HG03520 (cell line): ENCODE measurements around the gene TSPAN14.

Source experiments
- ATAC-seq: cut with Tn5 transposase; IDR thresholded peaks from one replicate; pipeline ENCODE4 v1.9.1; 2021; ENCODE audit warnings: mild to moderate bottlenecking, moderate library complexity; ENCODE audit not compliant: unreplicated experiment

The TSPAN14 gene

DNA sequence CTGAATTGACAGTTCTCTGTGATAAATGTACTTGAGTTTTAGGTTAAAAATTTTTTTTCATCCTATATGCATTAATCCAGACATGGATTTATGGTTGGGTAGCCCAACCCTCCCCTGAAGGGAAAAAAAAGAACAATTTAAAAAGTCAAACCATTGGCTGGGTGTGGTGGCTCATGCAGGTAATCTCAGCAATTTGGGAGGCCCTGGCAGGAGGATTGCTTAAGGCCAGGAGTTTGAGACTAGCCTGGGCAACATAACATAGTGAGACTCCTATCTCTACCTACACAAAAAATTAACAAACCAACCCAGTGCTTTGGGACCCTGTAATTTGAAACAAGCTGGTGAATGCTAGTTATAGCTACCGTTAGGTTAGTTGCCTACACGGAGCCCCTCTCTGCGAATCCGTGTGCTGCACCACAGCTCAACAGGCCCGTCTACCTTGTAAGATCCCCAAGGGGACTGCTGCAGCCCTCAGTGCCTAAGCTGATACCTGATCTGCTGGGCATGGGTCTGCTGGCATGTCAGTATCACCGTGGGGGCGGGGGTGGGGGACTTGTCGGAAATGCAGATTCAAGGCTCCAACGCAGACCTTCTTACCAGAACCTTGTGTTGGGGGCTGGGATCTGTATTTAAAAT lies 32.8 kb downstream of the TSPAN14 start:
- no peak for ATAC-seq

DNA sequence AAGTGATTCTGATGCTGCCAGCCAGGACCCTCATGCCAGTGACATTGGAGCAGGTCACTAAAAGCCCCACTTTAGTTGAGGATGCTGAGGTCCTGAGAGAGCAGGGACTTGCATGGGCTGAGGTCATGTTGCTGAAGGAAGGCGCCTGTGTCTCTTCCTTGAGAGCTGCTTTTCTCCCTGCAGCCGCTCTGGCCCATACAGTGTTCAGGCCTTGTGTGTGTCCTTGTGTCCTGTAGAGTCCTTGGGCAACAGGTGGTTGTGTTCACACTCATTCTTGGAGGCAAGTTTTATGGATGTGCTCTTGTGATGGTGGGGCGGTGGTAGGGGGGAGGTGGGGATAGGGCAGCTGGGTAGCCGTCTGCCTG lies 33.3 kb downstream of the TSPAN14 start:
- no peak for ATAC-seq

DNA sequence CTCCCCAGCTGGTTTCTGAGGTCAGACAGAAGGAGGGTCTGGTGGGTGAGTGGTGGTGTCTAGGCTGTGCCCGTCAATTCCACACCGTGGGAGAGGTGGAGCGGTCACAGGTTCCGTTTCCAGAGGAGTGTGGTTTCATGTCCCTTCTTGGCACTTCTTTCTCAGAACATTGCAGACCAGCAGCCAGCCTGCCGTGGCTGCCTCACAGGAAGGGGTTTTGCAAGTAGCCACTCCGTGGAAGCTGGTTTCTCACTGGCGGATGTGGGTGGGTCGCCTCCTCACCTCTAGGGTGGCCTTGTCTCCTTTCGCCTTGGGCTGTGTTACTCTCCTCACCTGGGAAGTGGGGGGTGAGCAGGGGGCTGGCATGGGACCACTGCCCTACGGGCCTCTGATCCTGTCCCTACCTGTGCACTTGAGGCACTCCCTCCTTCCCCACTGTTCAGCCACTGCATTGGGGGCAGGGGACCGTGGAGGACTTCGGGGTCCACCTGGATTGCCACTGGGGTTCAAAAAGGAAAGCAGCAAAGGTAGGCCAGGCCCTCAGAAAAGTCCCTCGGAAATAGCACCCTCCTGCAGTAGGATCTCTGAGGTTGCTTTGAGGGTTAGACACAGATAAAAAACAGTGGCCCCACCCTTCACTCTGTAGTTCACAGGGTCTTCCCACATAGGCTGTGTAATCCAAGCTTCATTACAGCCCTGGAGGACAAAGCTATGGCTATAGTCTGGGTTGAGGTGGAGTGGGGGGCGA lies 33.9 kb downstream of the TSPAN14 start:
- no peak for ATAC-seq

DNA sequence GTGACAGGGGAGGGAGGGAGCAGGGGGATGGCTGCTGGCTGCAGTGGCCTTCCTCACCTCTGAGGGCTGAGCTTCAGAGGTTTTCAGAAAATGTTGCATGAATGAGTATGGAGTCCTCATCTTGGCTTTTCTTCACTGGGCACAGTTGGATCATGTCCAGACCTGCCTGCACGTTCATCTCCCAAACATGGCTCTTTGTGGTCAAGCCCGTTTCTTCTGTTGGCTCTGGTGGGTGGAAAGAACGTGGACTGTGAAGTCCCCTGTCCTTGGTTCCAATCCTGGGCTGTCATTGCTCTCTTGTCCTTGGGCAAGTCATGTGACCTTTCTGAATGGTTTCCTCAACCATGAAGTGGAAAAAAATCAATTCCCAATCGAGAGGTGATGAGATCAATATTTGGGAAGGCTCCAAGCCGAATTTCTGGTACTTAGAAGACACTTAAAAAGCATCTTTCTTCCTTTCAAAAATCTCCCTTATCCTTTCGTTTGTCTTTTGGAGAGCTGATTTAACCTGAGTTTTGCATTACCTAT lies 34.5 kb downstream of the TSPAN14 start:
- ATAC-seq, result no peak

DNA sequence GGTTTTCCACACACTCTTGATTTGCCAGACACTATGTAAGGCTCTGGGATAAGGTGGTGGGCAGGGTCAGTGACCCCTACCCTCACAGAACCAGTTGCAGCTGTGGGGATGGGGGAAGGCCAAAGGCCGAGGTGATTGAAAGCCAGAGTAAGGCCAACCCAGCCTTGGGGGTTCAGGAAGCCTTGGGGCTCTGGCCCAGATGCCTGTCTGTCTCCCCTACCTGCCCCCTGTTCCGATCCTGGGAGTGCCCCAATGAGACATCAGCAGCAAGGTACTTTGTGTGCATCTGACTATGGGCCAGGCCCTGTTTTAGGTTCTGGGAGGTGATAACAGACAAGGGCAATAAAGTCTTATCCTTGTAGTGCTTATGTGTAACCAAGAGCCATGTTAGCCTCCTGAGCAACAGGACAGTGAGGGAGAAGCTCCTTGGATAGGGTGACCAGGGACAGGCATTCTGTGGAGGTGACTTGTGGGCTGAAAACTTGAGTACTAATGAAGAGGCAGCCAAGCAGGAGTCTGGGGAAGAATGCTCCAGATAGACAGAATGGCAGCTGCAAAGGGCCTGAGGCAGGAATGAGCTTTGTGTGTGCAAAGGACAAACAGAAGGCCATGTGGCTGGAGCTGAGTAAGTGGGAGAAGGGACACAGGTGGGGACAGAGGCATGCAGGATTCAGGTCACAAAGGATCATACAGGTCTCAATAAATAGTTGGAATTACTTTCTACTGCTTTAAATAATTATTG lies 35.4 kb downstream of the TSPAN14 start:
- no peak for ATAC-seq

DNA sequence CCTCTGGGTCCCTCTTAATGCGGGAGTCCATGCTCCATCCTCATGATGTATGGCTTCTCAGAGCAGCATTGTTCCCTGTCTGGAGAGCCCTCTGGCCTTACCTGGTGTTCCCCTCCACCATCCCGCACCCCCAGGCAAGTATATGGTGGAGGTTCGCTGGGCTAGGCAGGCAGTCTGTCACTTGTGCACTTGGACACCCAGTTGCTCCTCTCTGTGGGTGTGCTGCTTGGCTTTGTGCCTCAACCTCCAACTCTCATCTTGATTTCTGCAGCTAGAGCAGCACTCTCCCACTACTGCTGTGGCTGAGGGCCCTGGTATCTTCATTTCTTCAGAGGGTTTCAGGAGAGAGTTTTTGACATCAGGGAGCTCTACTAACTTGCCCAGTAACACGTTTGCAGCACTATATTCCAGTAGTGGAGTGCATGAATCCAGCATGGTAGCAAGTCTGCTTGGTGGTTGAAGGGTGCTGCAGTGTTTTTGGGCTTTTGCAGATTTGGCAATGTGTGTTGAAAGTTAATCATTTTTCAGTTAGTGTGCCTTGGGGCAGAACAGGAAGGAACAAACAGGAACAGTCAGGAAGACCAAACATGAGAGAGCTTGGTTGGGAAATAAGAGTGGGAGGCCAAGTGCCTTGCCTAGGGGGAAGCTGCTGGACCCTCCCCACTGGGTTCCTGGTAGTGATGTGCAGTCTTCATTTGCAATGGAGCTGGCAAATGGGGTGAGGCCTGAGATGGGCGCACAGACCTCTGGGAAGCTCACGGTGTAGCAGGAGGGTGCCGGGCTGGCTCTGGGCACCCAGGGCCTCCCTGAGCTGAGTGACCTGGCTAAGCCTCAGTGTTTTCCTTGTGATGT lies 37.4 kb downstream of the TSPAN14 start:
- no peak for ATAC-seq

DNA sequence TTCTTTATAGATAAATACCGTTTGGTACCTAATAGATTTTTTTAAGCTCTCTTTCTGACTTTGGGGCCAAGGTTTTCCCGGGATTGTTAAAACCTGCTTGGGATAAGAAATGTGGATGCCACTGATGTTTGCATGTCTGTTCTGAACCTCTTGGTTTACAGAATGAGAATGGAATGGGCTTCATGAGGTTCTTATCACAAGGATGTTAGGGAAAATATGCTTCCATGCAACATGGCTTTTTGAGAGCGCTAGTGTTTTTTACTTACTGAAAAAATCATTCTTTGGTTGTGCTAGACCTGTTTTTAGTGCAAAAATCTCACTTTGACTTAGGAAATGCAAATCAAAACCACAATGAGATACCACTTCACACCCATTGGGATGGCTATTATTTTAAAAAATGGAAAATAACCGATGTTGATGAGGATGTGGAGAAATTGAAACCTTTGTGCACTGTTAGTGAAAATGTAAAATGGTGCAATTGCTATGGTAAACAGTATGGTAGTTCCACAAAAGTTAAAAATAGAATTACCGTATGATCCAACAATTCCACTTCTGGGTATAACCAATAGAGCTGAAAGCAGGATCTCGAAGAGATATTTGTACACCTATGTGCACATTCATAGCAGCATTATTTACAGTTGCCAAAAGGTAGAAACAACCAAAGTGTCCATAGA lies 38.9 kb downstream of the TSPAN14 start:
- ATAC-seq, result peak; percentile 34

DNA sequence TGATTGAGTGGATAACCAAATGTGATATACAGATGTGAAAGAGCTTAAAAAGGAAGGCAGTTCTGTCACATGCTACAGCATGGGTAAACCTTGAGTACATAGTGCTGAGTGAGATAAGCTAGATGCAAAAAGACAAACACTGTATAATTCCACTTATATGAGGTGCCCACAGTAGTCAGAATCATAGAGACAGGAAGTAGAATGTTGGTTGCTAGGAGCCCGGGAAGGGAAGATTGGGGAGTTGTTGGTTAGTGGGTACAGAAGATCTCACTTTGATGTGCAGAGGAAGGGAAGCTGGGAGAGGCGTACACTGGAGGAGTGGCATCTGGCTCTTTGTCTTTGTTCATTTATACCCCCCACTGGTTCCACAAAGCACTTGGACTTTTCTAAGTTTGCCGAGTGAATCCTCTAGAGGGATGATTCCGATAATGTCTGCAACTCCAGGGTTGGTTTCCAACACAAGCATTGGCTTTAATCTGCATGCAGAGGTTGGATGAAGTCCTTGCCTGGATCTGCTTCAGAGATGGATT lies 39.5 kb downstream of the TSPAN14 start:
- peak; percentile 52 for ATAC-seq

DNA sequence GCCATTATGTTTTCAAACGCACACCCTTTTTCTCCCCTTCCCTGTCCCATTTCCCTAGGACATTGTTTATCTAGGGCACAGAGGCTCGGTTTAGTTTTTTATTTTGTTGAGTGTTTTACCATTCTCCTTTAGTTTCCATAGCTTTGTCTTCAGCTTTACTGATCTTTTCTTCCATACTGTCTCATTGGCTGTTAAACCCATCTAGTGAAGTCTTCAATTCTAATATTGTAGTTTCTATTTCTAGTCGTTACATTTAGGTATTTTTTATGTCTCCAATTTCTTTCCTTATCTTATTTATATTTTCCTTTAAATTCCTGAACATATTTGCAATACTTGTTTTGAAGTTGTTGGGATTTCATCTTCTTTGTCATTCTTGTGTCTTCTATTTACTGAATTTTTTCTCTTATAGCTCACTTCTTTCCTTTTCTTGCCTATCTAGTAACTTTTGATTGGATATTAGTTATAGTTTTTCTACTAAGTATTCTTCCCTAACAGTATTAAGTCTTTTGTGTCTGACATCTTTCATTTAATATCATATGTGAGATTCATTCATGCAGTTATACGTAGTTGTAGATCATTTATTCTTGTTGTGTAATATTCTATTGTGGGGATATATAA lies 42.6 kb downstream of the TSPAN14 start:
- ATAC-seq, result no peak

DNA sequence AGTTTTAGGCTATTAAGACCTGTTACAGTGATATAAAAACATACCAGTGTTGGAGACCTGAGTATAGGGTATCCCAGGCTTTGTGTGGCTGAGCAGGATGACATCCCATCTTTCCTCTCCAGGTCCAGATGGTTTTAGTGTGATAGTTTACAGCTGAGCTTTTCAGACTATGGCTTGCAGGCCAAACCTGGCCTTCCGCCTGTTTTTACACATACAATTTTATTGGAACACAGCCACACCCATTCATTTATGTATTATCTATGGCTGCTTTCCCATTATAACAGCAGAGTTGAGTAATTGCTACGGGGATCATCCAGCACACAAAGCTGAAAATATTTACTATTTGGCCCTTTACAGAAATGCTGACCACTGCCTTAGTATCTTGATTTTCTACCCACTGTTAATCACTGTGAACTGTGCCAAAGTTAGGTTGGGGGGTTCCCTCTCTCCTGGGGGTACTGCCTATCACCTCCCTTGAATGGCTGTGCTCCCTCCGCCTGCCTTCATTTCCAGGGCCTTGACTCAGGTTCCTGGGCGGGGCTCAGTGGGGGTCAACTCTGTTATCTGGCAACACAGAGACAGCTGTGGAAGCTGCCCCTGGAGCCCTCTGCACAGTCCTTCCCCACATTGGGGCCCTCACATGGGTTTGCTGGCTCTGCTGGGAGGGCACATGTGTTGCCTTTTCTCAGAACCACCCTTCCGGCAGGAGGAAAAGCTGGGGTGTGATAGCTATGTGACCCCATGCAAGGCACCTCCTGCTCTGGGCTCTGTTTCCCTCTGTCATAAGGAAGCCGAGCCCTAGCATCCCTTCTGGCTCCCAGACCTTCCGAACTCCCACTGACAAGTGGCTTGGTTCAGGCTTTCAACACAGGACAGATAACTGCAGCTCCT lies 43.3 kb downstream of the TSPAN14 start:
- no peak for ATAC-seq

DNA sequence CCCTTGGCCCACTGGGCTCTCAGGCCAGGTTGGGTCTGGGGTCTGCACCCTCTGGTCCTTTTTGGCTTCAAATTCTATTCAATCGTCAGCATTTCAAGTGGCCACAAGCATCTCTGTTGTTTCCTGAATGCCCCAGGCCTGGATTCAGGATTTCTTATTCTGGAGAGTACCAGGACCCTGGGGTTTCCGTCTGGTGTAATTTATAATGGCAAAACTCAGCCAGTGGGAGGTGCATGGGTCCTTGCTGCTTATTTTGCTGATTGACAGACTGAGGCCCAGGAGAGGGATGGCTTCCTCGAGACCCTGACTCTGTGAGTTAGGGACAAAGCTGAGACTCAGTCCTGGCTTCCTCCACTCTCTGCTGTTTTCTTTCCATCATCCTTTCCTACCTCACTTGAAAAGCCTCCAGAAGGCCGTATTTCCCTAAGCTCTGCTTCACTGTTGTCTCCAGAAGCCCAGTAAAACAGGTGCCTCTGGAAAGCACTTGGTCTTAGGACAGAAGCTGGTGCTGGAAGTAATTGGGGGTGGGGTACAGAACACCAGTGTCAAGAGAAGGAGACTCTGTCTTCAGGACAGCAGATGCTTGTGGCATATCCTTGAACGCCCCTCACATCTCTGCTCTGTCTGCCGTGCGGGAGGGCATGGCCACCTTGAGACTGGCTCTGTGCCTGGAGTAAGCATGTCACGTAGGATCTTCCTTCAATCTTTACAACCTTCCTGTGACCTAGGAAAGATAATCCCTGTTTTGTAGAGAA lies 44.1 kb downstream of the TSPAN14 start:
- no peak for ATAC-seq

DNA sequence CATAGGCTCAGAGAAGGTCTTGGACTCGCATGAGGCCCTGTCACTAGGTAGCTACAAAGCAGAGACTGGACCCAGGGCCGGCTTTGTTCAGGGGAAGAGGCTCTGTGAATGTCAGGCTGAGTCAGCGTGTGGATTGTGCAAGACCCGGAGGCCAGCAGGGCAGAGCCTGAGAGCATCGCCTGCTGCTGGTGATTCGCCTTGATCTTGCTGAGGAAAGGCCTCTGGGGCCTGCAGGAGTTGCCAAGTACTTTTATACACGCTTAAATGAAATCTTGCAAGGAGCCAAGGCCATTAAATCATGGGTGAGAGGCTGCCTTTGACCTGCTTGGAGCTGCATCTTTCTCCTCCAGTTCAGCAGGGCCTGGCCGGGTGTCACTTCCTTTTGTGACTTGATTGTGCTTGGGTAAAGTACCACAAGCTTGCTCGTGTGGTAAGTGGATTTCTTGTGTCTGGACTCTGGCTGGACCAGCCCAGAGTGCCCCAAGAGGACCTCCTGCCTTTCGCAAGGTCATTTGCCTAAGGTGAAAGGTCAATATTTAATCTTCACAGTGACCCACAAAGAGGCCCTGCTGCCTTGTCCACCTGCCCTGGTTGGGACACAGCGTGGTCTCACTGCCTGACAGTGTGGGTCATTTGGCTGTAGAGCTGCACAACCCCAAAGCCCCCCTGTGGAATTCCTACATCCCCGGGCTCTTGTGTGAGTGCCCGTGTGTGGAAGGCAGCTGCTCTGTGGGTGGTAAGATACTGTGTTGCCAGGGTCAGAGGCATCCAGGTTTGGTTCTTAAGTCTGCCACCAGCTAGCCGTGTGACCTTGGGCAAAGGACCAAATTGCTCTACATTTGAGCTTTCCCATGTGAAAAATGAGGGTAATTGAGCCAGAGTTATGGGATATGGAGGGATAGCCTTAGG lies 45.0 kb downstream of the TSPAN14 start:
- no peak for ATAC-seq

DNA sequence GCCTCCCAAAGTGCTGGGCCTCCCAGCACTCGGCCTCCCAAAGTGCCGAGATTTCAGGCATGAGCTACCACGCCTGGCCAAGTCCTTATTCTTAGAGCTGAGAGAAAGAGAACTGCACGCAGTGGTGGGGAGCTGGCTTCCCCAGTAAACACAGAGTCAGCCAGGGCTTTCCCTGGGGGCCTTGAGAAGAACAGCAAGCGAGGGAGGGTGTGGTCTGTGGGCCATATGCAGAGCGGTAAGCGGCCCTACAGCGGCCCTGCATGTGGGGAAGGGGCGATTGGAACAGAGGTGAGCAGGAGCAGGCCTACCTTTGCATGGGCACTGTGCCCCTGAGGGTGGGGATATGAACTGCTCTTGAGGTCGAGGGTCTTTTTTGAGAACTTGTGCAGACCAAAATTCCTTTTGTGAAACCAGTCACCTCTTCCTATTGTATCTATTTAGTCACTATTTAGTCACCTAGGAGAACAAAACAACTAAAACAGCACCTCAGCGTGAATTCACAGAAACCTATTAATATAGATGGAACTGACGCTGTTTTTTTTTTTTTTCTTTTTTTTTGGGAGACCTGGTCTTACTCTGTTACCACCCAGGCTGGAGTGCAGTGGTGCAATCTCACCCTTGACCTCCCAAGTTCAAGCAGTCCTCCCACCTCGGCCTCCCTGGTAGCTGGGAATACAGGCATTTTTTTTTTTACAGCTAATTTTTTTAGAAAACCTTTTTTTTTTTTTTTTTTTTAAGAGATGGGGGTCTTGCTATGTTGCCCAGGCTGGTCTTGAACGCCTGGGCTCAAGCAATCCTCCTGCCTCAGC lies 46.7 kb downstream of the TSPAN14 start:
- ATAC-seq, result peak; percentile 69

DNA sequence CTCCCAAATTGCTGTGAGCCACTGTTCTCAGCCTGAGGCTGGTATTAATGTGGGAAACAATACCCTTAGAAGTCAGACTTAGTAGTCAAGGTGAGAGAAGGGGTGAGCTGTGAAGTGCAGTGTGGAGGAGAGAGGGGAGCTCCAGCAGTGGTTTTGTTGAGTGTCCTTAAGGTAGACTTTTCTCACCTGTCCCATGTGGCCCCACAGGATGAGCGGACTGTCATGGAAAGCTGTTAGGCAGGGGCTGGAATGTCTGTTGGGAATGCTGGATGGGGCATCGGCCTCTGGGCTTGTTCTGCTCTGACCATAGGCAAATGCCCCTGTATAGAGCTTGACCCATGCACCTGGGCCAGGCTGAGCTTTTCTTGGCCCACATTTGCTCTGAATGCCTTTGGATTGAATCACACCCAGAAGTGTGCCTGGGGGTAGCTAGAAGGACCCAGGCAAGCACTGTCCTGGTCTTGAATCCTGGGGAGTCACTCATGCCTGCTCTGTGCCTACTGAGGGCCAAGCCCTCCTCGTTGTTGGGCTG lies 47.3 kb downstream of the TSPAN14 start:
- no peak for ATAC-seq

DNA sequence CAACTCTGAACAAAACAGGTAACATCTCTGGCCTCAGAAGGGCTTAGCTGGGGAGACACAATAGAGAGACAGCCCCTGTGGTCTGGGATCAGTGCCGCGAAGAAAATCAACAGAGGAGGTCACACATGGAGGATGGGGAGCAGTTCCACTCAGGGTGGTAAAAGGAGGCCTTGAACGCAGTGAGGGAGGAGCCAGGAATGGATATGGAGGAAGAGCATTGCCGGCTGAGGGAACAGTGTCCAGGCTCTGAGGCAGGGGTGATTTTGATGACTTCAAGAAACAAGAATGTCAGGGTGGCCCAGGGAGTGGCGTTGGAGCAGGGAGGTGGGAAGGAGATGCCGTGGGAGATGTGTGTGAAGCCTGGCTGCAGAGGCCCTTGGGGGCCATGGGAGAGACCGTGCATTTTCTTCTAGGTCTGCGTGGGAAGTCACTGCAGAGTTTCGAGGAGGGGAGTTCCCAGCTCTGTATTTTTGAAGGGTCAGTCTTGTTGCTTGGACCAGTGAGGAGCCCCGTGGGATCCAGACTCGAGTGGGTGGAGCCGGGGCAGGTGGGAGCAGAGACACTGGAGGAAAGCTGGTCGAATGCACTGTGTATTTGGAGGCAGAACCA lies 47.9 kb downstream of the TSPAN14 start:
- ATAC-seq, result no peak
